UCSD-AML1 (cell line): Measurements from ENCODE around the gene BGLAP.

ENCODE experiments used
- DNase-seq: peaks from one replicate; lab custom pipeline; 2025; ENCODE audit not compliant: unreplicated experiment; lab: John Stamatoyannopoulos, UW

Gene BGLAP

DNA sequence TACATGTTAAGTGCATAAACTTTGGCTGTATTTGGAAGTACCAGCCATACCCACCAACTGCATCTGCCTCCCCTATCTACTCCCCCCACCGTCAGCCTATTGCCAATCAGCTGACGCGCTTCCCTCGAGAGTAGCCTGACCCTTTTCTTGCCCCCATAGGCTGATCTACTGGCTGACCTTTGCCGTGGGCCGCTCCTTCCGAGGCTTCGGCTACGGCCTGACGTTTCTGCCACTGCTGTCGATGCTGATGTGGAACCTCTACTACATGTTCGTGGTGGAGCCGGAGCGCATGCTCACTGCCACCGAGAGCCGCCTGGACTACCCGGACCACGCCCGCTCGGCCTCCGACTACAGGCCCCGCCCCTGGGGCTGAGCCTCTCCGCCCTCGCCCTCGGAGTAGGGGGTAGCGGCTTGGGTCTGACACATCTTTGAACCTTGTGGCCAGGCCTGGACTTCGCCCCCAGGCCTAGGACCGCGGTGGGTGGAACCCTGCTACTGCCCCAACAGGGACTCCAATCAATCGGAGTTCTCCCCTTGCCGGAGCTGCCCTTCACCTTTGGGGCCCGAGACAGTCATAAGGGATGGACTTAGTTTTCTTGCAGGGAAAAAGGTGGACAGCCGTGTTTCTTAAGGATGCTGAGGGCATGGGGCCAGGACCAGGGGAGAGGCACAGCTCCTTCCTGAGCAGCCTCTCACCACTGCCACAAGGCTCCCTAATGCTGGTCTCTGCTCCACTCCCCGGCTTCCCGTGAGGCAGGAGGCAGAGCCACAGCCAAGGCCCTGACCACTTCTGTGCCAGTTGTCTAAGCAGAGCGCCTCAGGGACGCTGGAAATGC lies 49.5 kb downstream of the BGLAP start:
- no peak for DNase-seq
